GM06990 (cell line): ENCODE data around the gene CYSTM1.

ENCODE experiments used
- DNase-seq: peaks from one replicate; pipeline ENCODE4 v3.0.0-alpha.2; 2011; ENCODE audit not compliant: insufficient read length; ENCODE audit errors: extremely low read depth
- H3K27me3 ChIP-seq: replicated peaks from 2 replicates; pipeline ENCODE4 v1.6.0; 2011; ENCODE audit warnings: low read length; ENCODE audit not compliant: control insufficient read depth, insufficient read depth
- H3K36me3 ChIP-seq: 2 replicates; pipeline ENCODE4 v1.5.1; 2011; ENCODE audit warnings: low read length; ENCODE audit not compliant: control insufficient read depth, insufficient read depth
- H3K4me3 ChIP-seq: replicated peaks from 2 replicates; pipeline ENCODE4 v1.5.1; 2011; ENCODE audit warnings: low read depth, mild to moderate bottlenecking, control low read depth, low read length
- TF ChIP-seq, protein P1 (sequence below): IDR thresholded peaks from 2 replicates; pipeline ENCODE4 v1.5.1; 2011; ENCODE audit warnings: low read length, control low read depth, mild to moderate bottlenecking, inconsistent platforms; ENCODE audit not compliant: insufficient read depth, poor library complexity, severe bottlenecking

Gene CYSTM1

DNA sequence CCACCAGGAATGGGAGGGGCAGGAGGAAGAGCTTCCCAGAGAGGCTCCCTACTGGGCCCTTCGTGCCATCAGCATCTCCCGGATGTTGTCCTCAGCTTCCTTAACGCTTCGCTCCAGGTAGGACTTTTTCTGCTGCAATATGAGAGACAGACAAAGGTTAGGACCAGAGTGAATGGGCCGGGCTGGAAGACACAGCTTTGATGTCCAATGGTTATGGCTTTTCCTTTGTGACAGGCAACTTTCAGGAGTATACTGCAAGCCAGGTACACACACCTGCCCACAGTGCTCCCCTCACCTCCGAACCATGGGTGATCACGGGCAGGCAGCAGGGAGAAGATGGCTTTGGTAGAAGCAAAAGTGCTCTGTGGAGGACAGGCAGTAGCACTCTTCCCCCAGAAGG, 70.9 kb downstream of the CYSTM1 start:
- no peak for DNase-seq
- Histone ChIP-seq H3K27me3 (no peaks in the 10 kb centered on the region), H3K36me3 (peaks cover 8% of the 10 kb centered on the region), H3K4me3 (no peak overlapping the region)
- TF ChIP-seq, protein P1, sequence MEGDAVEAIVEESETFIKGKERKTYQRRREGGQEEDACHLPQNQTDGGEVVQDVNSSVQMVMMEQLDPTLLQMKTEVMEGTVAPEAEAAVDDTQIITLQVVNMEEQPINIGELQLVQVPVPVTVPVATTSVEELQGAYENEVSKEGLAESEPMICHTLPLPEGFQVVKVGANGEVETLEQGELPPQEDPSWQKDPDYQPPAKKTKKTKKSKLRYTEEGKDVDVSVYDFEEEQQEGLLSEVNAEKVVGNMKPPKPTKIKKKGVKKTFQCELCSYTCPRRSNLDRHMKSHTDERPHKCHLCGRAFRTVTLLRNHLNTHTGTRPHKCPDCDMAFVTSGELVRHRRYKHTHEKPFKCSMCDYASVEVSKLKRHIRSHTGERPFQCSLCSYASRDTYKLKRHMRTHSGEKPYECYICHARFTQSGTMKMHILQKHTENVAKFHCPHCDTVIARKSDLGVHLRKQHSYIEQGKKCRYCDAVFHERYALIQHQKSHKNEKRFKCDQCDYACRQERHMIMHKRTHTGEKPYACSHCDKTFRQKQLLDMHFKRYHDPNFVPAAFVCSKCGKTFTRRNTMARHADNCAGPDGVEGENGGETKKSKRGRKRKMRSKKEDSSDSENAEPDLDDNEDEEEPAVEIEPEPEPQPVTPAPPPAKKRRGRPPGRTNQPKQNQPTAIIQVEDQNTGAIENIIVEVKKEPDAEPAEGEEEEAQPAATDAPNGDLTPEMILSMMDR: no peak

DNA sequence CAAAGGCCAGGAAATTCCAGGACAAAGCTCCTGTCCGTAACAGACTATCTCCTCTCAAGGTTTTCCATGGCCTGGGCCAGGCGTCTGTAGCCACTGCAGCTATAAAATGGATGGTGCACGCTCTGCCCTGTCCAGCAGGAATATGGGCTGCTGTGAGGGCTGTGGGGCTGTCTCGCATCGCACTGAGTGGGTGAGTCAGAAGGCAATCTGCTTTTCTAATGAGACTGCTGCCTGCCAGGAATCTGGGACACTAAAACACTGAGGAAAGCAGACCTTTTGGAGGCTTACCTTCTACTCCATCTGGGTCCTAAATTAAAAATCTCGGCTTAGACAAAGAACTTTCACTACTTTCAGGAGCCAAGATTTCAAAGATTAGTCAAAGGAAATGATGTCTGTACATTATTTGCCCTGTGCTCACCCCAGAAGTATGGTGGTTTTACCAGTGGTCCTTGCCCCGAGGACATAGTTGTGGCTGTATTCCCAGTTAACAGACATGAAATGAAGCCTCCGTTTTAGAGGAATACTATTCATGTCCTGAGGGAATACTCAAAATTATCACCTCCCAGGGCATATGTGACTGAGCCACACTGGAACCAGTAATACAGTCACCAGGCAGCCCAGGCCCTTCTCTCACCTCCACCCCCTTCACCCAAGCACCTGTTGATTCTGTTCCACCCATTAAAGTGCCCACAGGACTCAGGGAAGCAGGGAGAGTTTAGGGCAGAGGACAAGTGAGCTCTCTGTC, 71.6 kb downstream of the CYSTM1 start:
- peaks cover 8% of the 10 kb centered on the region for H3K36me3 ChIP-seq
- H3K27me3 ChIP-seq: no peaks in the 10 kb centered on the region
- TF ChIP-seq, protein P1: no peak
- DNase-seq: no peak
- no peak overlapping the region for H3K4me3 ChIP-seq

DNA sequence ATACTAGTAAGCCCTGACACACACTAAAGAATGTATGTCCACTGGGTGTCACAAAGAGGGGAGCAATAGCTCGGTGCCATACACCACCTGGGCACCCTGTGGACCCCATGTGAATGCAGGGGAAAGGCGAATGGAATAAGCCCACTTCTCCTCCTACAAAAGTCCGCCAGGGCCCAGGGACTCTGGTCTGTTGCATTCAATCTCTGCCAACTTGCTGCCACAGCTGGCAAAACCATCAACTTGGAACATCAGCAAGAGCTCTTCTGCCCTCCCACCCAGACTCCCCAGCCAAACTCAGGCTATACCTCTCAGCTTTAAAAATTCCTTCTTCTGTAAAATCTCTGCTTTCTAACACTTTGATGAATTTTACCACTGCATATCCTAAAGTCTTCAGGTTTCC, 73.4 kb downstream of the CYSTM1 start:
- TF ChIP-seq, protein P1: no peak
- Histone ChIP-seq H3K27me3 (no peaks in the 10 kb centered on the region), H3K36me3 (peaks cover 7% of the 10 kb centered on the region), H3K4me3 (no peak overlapping the region)
- no peak for DNase-seq

DNA sequence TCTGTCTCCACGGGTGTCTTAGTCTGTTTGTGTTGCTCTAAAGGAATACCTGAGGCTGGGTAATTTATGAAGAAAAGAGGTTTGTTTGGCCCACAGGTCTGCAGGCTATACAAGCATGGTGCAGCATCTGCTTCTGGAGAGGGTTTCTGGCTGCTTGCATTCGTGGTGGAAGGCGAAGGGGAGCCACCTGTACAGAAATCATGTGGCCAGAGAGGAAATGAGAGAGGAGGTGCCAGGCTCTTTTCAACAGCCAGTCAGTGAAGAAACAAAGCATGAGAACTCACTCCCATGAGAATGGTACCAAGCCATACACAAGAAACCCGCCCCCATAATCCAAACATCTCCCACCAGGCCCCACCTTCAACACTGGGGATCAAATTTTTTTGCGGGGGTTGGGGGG, 74.5 kb downstream of the CYSTM1 start:
- Histone ChIP-seq H3K36me3 (peaks cover 7% of the 10 kb centered on the region), H3K27me3 (no peaks in the 10 kb centered on the region), H3K4me3 (no peak overlapping the region)
- TF ChIP-seq, protein P1: no peak
- DNase-seq: no peak

DNA sequence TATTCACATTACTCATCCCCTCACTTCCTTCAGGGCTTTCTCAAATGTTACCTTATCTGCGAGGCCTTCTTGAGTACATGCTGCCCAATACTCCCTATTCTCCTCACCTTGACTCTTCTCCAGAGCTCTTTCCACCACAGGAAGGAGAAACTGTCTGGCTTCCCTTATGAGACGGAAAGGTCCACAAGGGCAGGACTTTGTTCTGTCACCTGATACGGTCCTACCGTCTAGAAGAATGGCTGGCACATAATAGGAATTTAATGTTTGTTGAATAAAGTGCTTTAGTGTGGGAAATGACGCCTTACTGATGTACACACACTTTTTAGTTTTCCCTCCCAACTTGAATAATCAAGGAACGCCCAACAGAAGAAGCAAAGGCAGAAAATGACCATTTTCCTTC, 75.4 kb downstream of the CYSTM1 start:
- TF ChIP-seq, protein P1: no peak
- no peak for DNase-seq
- Histone ChIP-seq H3K27me3 (no peaks in the 10 kb centered on the region), H3K36me3 (peaks cover 6% of the 10 kb centered on the region), H3K4me3 (no peak overlapping the region)

DNA sequence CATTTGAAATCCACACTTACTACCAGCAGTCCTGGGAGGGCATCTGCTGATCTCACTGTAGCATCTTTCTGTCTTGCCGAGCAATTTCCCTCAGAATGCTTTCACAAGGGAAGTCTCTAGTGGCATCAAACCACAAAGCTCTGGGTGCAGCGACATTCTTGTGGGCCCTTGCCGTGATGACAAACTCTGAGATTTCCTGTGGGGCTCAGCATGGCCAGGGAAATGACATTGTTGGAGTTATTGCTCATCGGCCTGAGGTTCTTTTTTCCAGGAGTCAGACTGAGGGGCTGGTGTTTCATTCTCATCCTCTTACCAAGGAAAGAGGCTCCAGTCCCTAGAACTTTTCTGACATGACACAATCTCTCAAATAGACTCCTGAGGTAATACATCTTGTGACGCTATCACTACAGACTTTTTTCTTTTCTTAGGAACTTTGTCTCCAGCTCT, 76.6 kb downstream of the CYSTM1 start:
- Histone ChIP-seq H3K27me3 (no peaks in the 10 kb centered on the region), H3K36me3 (peaks cover 4% of the 10 kb centered on the region), H3K4me3 (no peak overlapping the region)
- TF ChIP-seq, protein P1: no peak
- DNase-seq: peak; percentile 40
